HEK293 (cell line): ENCODE measurements around the gene ANKRD39.

Experiments
- CTCF ChIA-PET: fragments of 350-600 bp; formaldehyde crosslinking; extraction: SDS; loops from one replicate; lab custom pipeline; 2021; ENCODE audit warnings: antibody characterized with exemption; lab: Yijun Ruan, JAX
- POLR2A ChIA-PET: fragments of 300-600 bp; formaldehyde crosslinking; extraction: SDS; loops from one replicate; lab custom pipeline; 2020; ENCODE audit warnings: antibody characterized with exemption, inconsistent platforms; lab: Yijun Ruan, JAX
- H3K27ac ChIP-seq: fragments of 200-500 bp; sonication (Bioruptor generic); 2 replicates; pipeline ENCODE4 v1.5.1; 2014; ENCODE audit warnings: low read depth, low read length, control low read depth, inconsistent platforms; ENCODE audit errors: extremely low read depth
- H3K36me3 ChIP-seq, 2 experiments: fragments of 200-500 bp in 1 of 2; sonication (Bioruptor generic) in 1 of 2; 1 replicate in 1 of 2; 2 replicates in 1 of 2; pipeline ENCODE4 v1.5.1; 2014 to 2017; ENCODE audit warnings: inconsistent platforms in 2 of 2, low read length in 2 of 2; ENCODE audit not compliant: control insufficient read depth in 2 of 2, insufficient read depth in 1 of 2
- H3K4me1 ChIP-seq: fragments of 200-500 bp; sonication (Bioruptor generic); 2 replicates; pipeline ENCODE4 v1.5.1; 2014; ENCODE audit warnings: mild to moderate bottlenecking, low read length, inconsistent platforms; ENCODE audit not compliant: control insufficient read depth, insufficient read depth
- H3K4me3 ChIP-seq: 2 replicates; pipeline ENCODE4 v1.5.1; 2011; ENCODE audit warnings: low read depth, mild to moderate bottlenecking, control low read depth, low read length, moderate library complexity
- H3K9me3 ChIP-seq: fragments of 200-500 bp; sonication (Bioruptor generic); 2 replicates; pipeline ENCODE4 v1.5.1; 2014; ENCODE audit warnings: low read depth, low read length, inconsistent platforms; ENCODE audit not compliant: control insufficient read depth, insufficient read depth
- BCL11B ChIP-seq: fragments of 450-650 bp; formaldehyde crosslinking; IDR thresholded peaks from 2 replicates; pipeline ENCODE4 v1.5.1; 2016; ENCODE audit warnings: low read depth, missing biosample characterization, missing genetic modification characterization
- EGR2 ChIP-seq: fragments of 450-650 bp; formaldehyde crosslinking; IDR thresholded peaks from 2 replicates; pipeline ENCODE4 v1.5.1; 2016; ENCODE audit warnings: low read depth, missing biosample characterization, missing genetic modification characterization
- GFI1B ChIP-seq: fragments of 450-650 bp; formaldehyde crosslinking; IDR thresholded peaks from 2 replicates; pipeline ENCODE4 v1.5.1; 2016; ENCODE audit warnings: missing biosample characterization, missing genetic modification characterization
- KLF7 ChIP-seq: fragments of 450-650 bp; formaldehyde crosslinking; IDR thresholded peaks from 2 replicates; pipeline ENCODE4 v1.5.1; 2016; ENCODE audit warnings: missing biosample characterization, missing genetic modification characterization, borderline replicate concordance
- OVOL3 ChIP-seq: fragments of 450-650 bp; formaldehyde crosslinking; IDR thresholded peaks from 2 replicates; pipeline ENCODE4 v1.5.1; 2016; ENCODE audit warnings: missing biosample characterization, missing genetic modification characterization
- PRDM1 ChIP-seq: fragments of 450-650 bp; formaldehyde crosslinking; IDR thresholded peaks from 2 replicates; pipeline ENCODE4; 2016; ENCODE audit warnings: missing biosample characterization, missing genetic modification characterization
- PRDM2 ChIP-seq: fragments of 450-650 bp; formaldehyde crosslinking; IDR thresholded peaks from 2 replicates; pipeline ENCODE4 v1.5.1; 2016; ENCODE audit warnings: missing biosample characterization, missing genetic modification characterization, borderline replicate concordance
- SCRT1 ChIP-seq: fragments of 450-650 bp; formaldehyde crosslinking; IDR thresholded peaks from 2 replicates; pipeline ENCODE4 v1.5.1; 2016; ENCODE audit warnings: missing biosample characterization, missing genetic modification characterization, borderline replicate concordance
- SCRT2 ChIP-seq: fragments of 450-650 bp; formaldehyde crosslinking; IDR thresholded peaks from 2 replicates; pipeline ENCODE4 v1.5.1; 2016; ENCODE audit warnings: missing biosample characterization, missing genetic modification characterization
- ZBTB7A ChIP-seq: fragments of 450-650 bp; formaldehyde crosslinking; IDR thresholded peaks from 2 replicates; pipeline ENCODE4 v1.5.1; 2016; ENCODE audit warnings: low read depth, missing biosample characterization, missing genetic modification characterization
- ZFHX2 ChIP-seq: fragments of 450-650 bp; formaldehyde crosslinking; conservative IDR thresholded peaks from 2 replicates; pipeline ENCODE4 v1.5.1; 2016; ENCODE audit warnings: missing biosample characterization, missing genetic modification characterization
- ZNF146 ChIP-seq: fragments of 450-650 bp; formaldehyde crosslinking; IDR thresholded peaks from 2 replicates; pipeline ENCODE4 v1.5.1; 2016; ENCODE audit warnings: missing biosample characterization, missing genetic modification characterization
- ZNF175 ChIP-seq: fragments of 450-650 bp; formaldehyde crosslinking; IDR thresholded peaks from 2 replicates; pipeline ENCODE4 v1.5.1; 2016; ENCODE audit warnings: missing biosample characterization, missing genetic modification characterization
- ZNF239 ChIP-seq: fragments of 450-650 bp; formaldehyde crosslinking; IDR thresholded peaks from 2 replicates; pipeline ENCODE4 v1.5.1; 2016; ENCODE audit warnings: missing biosample characterization, missing genetic modification characterization
- ZNF24 ChIP-seq: fragments of 450-650 bp; formaldehyde crosslinking; IDR thresholded peaks from 2 replicates; pipeline ENCODE4 v1.5.1; 2016; ENCODE audit warnings: missing biosample characterization, missing genetic modification characterization
- ZNF311 ChIP-seq: fragments of 450-650 bp; formaldehyde crosslinking; IDR thresholded peaks from 2 replicates; pipeline ENCODE4 v1.5.1; 2017; ENCODE audit warnings: missing biosample characterization, missing genetic modification characterization, borderline replicate concordance
- ZNF341 ChIP-seq: fragments of 450-650 bp; formaldehyde crosslinking; IDR thresholded peaks from 2 replicates; pipeline ENCODE4; 2016; ENCODE audit warnings: low read depth, missing biosample characterization, missing genetic modification characterization
- ZNF394 ChIP-seq: fragments of 450-650 bp; formaldehyde crosslinking; IDR thresholded peaks from 2 replicates; pipeline ENCODE4 v1.5.1; 2016; ENCODE audit warnings: missing biosample characterization, missing genetic modification characterization, mild to moderate bottlenecking, moderate library complexity, borderline replicate concordance
- ZNF416 ChIP-seq: fragments of 450-650 bp; formaldehyde crosslinking; IDR thresholded peaks from 2 replicates; pipeline ENCODE4 v1.5.1; 2016; ENCODE audit warnings: missing biosample characterization, missing genetic modification characterization
- ZNF571 ChIP-seq: fragments of 450-650 bp; formaldehyde crosslinking; IDR thresholded peaks from 2 replicates; pipeline ENCODE4 v1.5.0; 2017; ENCODE audit warnings: missing biosample characterization, missing genetic modification characterization
- ZNF664 ChIP-seq: fragments of 450-650 bp; formaldehyde crosslinking; IDR thresholded peaks from 2 replicates; pipeline ENCODE4 v1.5.1; 2016; ENCODE audit warnings: missing biosample characterization, missing genetic modification characterization
- ZNF76 ChIP-seq: fragments of 450-650 bp; formaldehyde crosslinking; IDR thresholded peaks from 2 replicates; pipeline ENCODE4; 2016; ENCODE audit warnings: low read depth, missing biosample characterization, missing genetic modification characterization, borderline replicate concordance
- ZNF837 ChIP-seq: fragments of 450-650 bp; formaldehyde crosslinking; IDR thresholded peaks from 2 replicates; pipeline ENCODE4 v1.5.1; 2016; ENCODE audit warnings: missing biosample characterization, missing genetic modification characterization
- ZNF843 ChIP-seq: fragments of 450-650 bp; formaldehyde crosslinking; IDR thresholded peaks from 2 replicates; pipeline ENCODE4 v1.5.1; 2016; ENCODE audit warnings: missing biosample characterization, missing genetic modification characterization
- TF ChIP-seq, protein P1 (sequence below): fragments of 450-650 bp; formaldehyde crosslinking; IDR thresholded peaks from 2 replicates; pipeline ENCODE4 v1.5.1; 2016; ENCODE audit warnings: missing biosample characterization, missing genetic modification characterization
- TF ChIP-seq, protein P2 (sequence below): fragments of 450-650 bp; formaldehyde crosslinking; IDR thresholded peaks from 2 replicates; pipeline ENCODE4 v1.5.1; 2016; ENCODE audit warnings: missing biosample characterization, missing genetic modification characterization

ANKRD39 gene

GRCh38 chr2:96898135-96898505, 40.3 kb upstream of the ANKRD39 start (continued):
- TF ChIP-seq ZNF394 (no peak), ZNF416 (tag by site-specific recombination) (no peak)

DNA sequence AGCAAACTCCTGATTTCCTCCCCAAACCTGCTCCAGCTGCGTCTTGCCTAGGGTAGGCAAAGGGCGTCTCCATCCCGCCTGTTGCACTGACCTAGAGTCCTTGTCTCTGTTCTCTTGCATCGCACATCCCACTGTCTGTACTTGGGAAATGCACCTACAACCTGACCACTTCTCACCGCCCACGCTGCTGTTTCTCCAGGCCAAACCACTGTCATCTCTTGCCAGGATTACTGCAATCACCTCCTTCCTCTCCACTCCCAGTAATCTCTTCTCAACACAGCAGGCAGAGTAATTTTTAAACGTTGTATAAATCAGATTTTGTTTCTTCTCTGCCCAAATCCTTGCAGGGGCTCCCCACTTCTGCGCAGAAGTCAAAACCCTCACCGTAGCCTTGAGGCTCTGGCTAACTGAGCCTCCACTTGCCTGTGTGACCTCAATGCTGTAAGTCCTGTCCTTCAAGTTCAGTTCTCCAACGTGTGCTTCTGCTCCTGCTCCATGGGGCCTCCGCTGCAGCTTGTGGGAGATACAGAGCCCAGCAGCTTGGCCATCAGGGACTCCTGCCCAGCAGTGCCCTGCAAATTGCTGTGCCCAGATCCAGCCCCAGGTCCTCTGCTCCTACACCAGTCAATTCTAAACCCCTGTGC, 39.8 kb upstream of the ANKRD39 start:
- CTCF ChIA-PET: no interaction called here

More for the DNA sequence above, 39.8 kb upstream of the ANKRD39 start:
- POLR2A ChIA-PET: no interaction called here
- no peak overlapping the region for H3K4me3 ChIP-seq
- H3K4me1 ChIP-seq: no peaks in the 10 kb centered on the region
- no peak overlapping the region for H3K27ac ChIP-seq
- TF ChIP-seq BCL11B (tag by site-specific recombination) (no peak), EGR2 (peak; percentile 74), ZNF239 (tag by site-specific recombination) (no peak), SCRT1 (tag by site-specific recombination) (no peak), ZNF341 (tag by site-specific recombination) (no peak), ZNF311 (tag by site-specific recombination) (no peak), ZNF76 (tag by site-specific recombination) (no peak), PRDM1 (tag by site-specific recombination) (no peak), ZNF146 (tag by site-specific recombination) (no peak), OVOL3 (no peak), ZNF843 (no peak), GFI1B (no peak), ZNF571 (tag by site-specific recombination) (no peak), SCRT2 (tag by site-specific recombination) (peak; percentile 33; the same call in 1 of the 2 replicates), ZFHX2 (tag by site-specific recombination) (peak; percentile 82), ZNF837 (no peak), ZNF664 (tag by site-specific recombination) (no peak), ZNF175 (tag by site-specific recombination) (no peak), PRDM2 (no peak), ZNF24 (tag by site-specific recombination) (no peak), ZBTB7A (no peak), KLF7 (tag by site-specific recombination) (no peak)
- TF ChIP-seq, protein P1, sequence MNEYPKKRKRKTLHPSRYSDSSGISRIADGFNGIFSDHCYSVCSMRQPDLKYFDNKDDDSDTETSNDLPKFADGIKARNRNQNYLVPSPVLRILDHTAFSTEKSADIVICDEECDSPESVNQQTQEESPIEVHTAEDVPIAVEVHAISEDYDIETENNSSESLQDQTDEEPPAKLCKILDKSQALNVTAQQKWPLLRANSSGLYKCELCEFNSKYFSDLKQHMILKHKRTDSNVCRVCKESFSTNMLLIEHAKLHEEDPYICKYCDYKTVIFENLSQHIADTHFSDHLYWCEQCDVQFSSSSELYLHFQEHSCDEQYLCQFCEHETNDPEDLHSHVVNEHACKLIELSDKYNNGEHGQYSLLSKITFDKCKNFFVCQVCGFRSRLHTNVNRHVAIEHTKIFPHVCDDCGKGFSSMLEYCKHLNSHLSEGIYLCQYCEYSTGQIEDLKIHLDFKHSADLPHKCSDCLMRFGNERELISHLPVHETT: no peak
- TF ChIP-seq, protein P2, sequence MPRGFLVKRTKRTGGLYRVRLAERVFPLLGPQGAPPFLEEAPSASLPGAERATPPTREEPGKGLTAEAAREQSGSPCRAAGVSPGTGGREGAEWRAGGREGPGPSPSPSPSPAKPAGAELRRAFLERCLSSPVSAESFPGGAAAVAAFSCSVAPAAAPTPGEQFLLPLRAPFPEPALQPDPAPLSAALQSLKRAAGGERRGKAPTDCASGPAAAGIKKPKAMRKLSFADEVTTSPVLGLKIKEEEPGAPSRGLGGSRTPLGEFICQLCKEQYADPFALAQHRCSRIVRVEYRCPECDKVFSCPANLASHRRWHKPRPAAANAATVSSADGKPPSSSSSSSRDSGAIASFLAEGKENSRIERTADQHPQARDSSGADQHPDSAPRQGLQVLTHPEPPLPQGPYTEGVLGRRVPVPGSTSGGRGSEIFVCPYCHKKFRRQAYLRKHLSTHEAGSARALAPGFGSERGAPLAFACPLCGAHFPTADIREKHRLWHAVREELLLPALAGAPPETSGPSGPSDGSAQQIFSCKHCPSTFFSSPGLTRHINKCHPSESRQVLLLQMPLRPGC: no peak
- no peaks in the 10 kb centered on the region for H3K9me3 ChIP-seq
- H3K36me3 ChIP-seq: no peaks in the 10 kb centered on the region
